ENCODE data around the gene OGFOD3.
"Not testable (repeated sequence)": the region's sequence is repeated elsewhere in the genome, so short reads cannot be mapped to it uniquely, and the experiment has no call there.

OGFOD3 gene

GRCh38 chr17:82415786-82416185 is 2.6 kb downstream of the OGFOD3 start:
- H3K27me3 ChIP-seq (ENCODE audit: insufficient read depth, poor library complexity, severe bottlenecking), result no peaks in the 10 kb centered on the region
- no peak overlapping the region for H3K27ac ChIP-seq (ENCODE audit: poor library complexity, severe bottlenecking)
- no peak overlapping the region for H3K4me3 ChIP-seq (ENCODE audit: severe bottlenecking)
- DNase-seq (ENCODE audit: low spot score), result peak; percentile 15
- H3K9me3 ChIP-seq (ENCODE audit: severe bottlenecking), result no peaks in the 10 kb centered on the region
- peaks cover 9% of the 10 kb centered on the region for H3K36me3 ChIP-seq (ENCODE audit: low read depth)
- ATAC-seq (ENCODE audit: low read depth), result no peak
- peaks cover 7% of the 10 kb centered on the region for H3K4me1 ChIP-seq (ENCODE audit: insufficient read depth, poor library complexity, severe bottlenecking)
- TF ChIP-seq CTCF (IDR thresholded peaks at IDR 0.05; ENCODE audit: poor library complexity, severe bottlenecking), result no peak

DNA sequence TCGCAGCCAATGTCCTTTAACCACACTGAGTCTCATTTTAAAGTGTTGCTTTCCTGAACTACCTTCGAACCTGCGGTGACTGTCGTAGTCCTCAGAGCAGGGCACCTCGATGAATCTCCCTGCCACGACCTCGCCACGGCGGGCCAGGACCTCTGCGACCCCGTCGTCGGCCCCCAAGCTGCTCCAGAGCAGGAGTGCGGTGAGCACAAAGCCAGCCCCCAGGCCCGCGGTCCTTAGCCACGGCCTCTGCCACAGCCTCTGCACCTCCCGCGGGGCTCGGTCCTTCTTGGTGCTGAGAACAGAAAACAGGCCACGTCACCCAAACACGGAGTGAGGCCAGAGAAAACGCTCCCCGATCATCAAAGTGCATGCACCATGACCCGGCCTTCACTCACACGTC is 3.0 kb downstream of the OGFOD3 start:
- ATAC-seq (ENCODE audit: low read depth) (no peak), DNase-seq (ENCODE audit: low spot score) (peak; percentile 69)
- H3K27ac ChIP-seq (ENCODE audit: poor library complexity, severe bottlenecking), result no peak overlapping the region
- H3K4me1 ChIP-seq (ENCODE audit: insufficient read depth, poor library complexity, severe bottlenecking), result peaks cover 7% of the 10 kb centered on the region
- no peaks in the 10 kb centered on the region for H3K27me3 ChIP-seq (ENCODE audit: insufficient read depth, poor library complexity, severe bottlenecking)
- H3K4me3 ChIP-seq (ENCODE audit: severe bottlenecking), result no peak overlapping the region
- no peaks in the 10 kb centered on the region for H3K9me3 ChIP-seq (ENCODE audit: severe bottlenecking)
- peaks cover 6% of the 10 kb centered on the region; the same call in 1 of the 2 replicates for H3K36me3 ChIP-seq (ENCODE audit: low read depth)
- TF ChIP-seq CTCF (IDR thresholded peaks at IDR 0.05; ENCODE audit: poor library complexity, severe bottlenecking), result no peak

DNA sequence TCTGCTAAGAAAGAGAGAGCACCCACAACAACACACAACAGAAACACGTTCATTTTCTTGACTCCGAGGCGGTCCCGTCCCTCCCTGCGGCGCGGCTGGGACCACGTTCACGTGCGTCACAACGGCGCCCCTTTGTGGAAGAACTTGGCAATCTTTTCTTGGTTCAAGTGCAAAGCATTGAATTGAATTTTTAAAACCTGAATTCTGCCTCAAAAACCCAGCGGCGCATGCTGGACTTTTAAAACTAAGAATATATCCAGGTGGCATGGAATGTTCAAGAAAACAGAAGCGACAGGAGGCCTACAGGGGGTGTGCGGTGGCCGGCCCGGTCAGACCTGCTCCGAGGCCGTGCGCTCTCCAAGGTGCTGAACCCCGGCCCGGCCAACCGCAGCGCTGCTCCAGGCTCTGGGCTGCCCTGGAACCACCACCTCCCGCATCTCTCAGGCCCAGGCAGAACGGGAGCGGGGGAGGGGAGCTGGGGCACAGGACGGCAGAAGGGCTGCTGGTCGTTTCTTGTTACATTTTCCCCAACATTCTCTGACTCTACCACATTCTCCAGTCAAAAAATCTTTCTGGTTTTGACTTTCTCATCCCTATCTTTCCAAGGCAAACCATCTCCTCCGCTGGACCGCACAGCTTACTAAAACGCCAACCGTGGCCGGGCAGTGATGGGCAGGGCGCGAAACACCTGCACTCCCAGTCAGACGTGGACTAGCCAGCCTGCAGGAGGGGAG is 3.7 kb downstream of the OGFOD3 start:
- Histone ChIP-seq H3K27me3 (ENCODE audit: insufficient read depth, poor library complexity, severe bottlenecking) (no peaks in the 10 kb centered on the region), H3K9me3 (ENCODE audit: severe bottlenecking) (no peaks in the 10 kb centered on the region), H3K4me3 (ENCODE audit: severe bottlenecking) (no peak overlapping the region), H3K36me3 (ENCODE audit: low read depth) (peaks cover 4% of the 10 kb centered on the region; the same call in 1 of the 2 replicates), H3K4me1 (ENCODE audit: insufficient read depth, poor library complexity, severe bottlenecking) (peaks cover 7% of the 10 kb centered on the region), H3K27ac (ENCODE audit: poor library complexity, severe bottlenecking) (no peak overlapping the region)
- TF ChIP-seq CTCF (IDR thresholded peaks at IDR 0.05; ENCODE audit: poor library complexity, severe bottlenecking), result peak; percentile 69
- peak; percentile 62 for ATAC-seq (ENCODE audit: low read depth)
- peak; percentile 70 for DNase-seq (ENCODE audit: low spot score)

- DNase-seq (ENCODE audit: low spot score) (peak; percentile 60), ATAC-seq (ENCODE audit: low read depth) (no peak)
- H3K36me3 ChIP-seq (ENCODE audit: low read depth), result peaks cover 4% of the 10 kb centered on the region; the same call in 1 of the 2 replicates
Observed at GRCh38 chr17:82412535-82413520, 5.6 kb downstream of the OGFOD3 start.

GRCh38 chr17:82412081-82412480 is 6.3 kb downstream of the OGFOD3 start:
- H3K27me3 ChIP-seq (ENCODE audit: insufficient read depth, poor library complexity, severe bottlenecking); H3K27ac ChIP-seq (ENCODE audit: poor library complexity, severe bottlenecking); H3K9me3 ChIP-seq (ENCODE audit: severe bottlenecking); ATAC-seq (ENCODE audit: low read depth); H3K36me3 ChIP-seq (ENCODE audit: low read depth); H3K4me3 ChIP-seq (ENCODE audit: severe bottlenecking); H3K4me1 ChIP-seq (ENCODE audit: insufficient read depth, poor library complexity, severe bottlenecking): not testable (repeated sequence)
- peak; percentile 61 for DNase-seq (ENCODE audit: low spot score)

More at GRCh38 chr17:82412535-82413520, 5.6 kb downstream of the OGFOD3 start:
- Histone ChIP-seq H3K27me3 (ENCODE audit: insufficient read depth, poor library complexity, severe bottlenecking) (no peaks in the 10 kb centered on the region), H3K4me3 (ENCODE audit: severe bottlenecking) (no peak overlapping the region), H3K4me1 (ENCODE audit: insufficient read depth, poor library complexity, severe bottlenecking) (peaks cover 3% of the 10 kb centered on the region), H3K27ac (ENCODE audit: poor library complexity, severe bottlenecking) (no peak overlapping the region), H3K9me3 (ENCODE audit: severe bottlenecking) (no peaks in the 10 kb centered on the region)
- TF ChIP-seq CTCF (IDR thresholded peaks at IDR 0.05; ENCODE audit: poor library complexity, severe bottlenecking), result no peak
